ENCODE measurements around the gene PCDH15.

The PCDH15 gene

GRCh38 chr10:54800741-54801421, at the start of gene PCDH15:
Gene PCDH15, minus strand, starts transcription at chr10:54801231. Its CDS starts 136,969 bp downstream, at chr10:54664262.
- no peak for DNase-seq (ENCODE audit: low read depth)

GRCh38 chr10:54843932-54844331, 42.9 kb upstream of the PCDH15 start:
- no peak for DNase-seq (ENCODE audit: low read depth)

- DNase-seq (ENCODE audit: low read depth): no peak
Observed at GRCh38 chr10:54843085-54843646, 42.1 kb upstream of the PCDH15 start.

GRCh38 chr10:54837479-54837878, 36.4 kb upstream of the PCDH15 start:
- no peak for DNase-seq (ENCODE audit: low read depth)

GRCh38 chr10:54833029-54833428, 32.0 kb upstream of the PCDH15 start:
- no peak for DNase-seq (ENCODE audit: low read depth)

- DNase-seq (ENCODE audit: low read depth): no peak
Observed at GRCh38 chr10:54826994-54827560, 26.0 kb upstream of the PCDH15 start.

- no peak for DNase-seq (ENCODE audit: low read depth)
Observed at GRCh38 chr10:54815583-54815982, 14.6 kb upstream of the PCDH15 start.

GRCh38 chr10:54808186-54808935, 7.3 kb upstream of the PCDH15 start:
- DNase-seq (ENCODE audit: low read depth): no peak

GRCh38 chr10:54799506-54799905, 1.5 kb downstream of the PCDH15 start:
- DNase-seq (ENCODE audit: low read depth): no peak

GRCh38 chr10:54797636-54798321, 3.3 kb downstream of the PCDH15 start:
- no peak for DNase-seq (ENCODE audit: low read depth)

- DNase-seq (ENCODE audit: low read depth): no peak
Observed at GRCh38 chr10:54796881-54797280, 4.2 kb downstream of the PCDH15 start.

- DNase-seq (ENCODE audit: low read depth): no peak
Observed at GRCh38 chr10:54776622-54777021, 24.4 kb downstream of the PCDH15 start.

GRCh38 chr10:54772468-54773122, 28.4 kb downstream of the PCDH15 start:
- no peak for DNase-seq (ENCODE audit: low read depth)

GRCh38 chr10:54769051-54769450, 32.0 kb downstream of the PCDH15 start:
- no peak for DNase-seq (ENCODE audit: low read depth)

- DNase-seq (ENCODE audit: low read depth): no peak
Observed at GRCh38 chr10:54758791-54759190, 42.2 kb downstream of the PCDH15 start.

GRCh38 chr10:54749623-54750022, 51.4 kb downstream of the PCDH15 start:
- no peak for DNase-seq (ENCODE audit: low read depth)

- DNase-seq (ENCODE audit: low read depth): no peak
Observed at GRCh38 chr10:54745436-54745835, 55.6 kb downstream of the PCDH15 start.

GRCh38 chr10:54742416-54742815, 58.6 kb downstream of the PCDH15 start:
- no peak for DNase-seq (ENCODE audit: low read depth)

GRCh38 chr10:54728511-54728910, 72.5 kb downstream of the PCDH15 start:
- no peak for DNase-seq (ENCODE audit: low read depth)

- no peak for DNase-seq (ENCODE audit: low read depth)
Observed at GRCh38 chr10:54722075-54722474, 79.0 kb downstream of the PCDH15 start.

GRCh38 chr10:54710918-54711317, 90.1 kb downstream of the PCDH15 start:
- no peak for DNase-seq (ENCODE audit: low read depth)

- DNase-seq (ENCODE audit: low read depth): no peak
Observed at GRCh38 chr10:54708591-54708990, 92.4 kb downstream of the PCDH15 start.

All from activated T-cell treated with anti-CD3 and anti-CD28 coated beads for 1 hour (primary cell).